ENCODE results near the gene DCPS. TPM values are rescaled to one million over a fixed set of nuclear protein-coding genes. Genes with fewer than 3 reads are reported as not detected.

DCPS gene
- total RNA-seq, 1 experiment from 2014 or later, result 25.6 TPM

DNA sequence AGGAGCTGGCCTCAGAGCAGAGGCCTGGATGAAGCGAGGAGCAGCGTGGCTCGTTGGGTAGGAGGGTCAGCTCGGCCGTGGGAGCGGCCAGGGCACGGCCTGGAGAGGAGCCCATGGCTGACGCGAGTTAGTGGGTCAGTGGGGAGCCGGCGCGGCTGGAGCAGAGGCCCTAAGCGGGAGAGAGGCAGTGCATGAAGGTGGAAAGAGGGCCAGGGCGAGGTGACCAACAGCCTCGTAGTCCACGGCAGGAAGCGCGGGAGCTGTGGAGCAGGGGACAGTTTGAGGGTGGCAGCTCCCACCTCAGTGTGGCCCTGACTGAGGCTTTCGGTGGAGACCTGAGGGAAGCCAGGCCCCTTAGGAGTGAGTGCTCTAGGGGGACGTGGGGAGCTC is 24.1 kb downstream of the DCPS start:
- no peak overlapping the region for H3K4me3 ChIP-seq (replicated peaks in 1 of 2; ENCODE audit: low read depth in 1 of 2, low read length in 2 of 2)
- CTCF ChIA-PET, result no interaction called here
- H4K20me1 ChIP-seq (ENCODE audit: insufficient read depth), result no peaks in the 10 kb centered on the region
- no peaks in the 10 kb centered on the region for H3K9me2 ChIP-seq (ENCODE audit: insufficient read depth)
- H3K4me2 ChIP-seq (ENCODE audit: low read length), result no peak overlapping the region
- H3K4me1 ChIP-seq (ENCODE audit: control insufficient read depth in 1 of 2, insufficient read depth in 2 of 2, low read length in 2 of 2), result peaks cover 0 to 10% of the 10 kb centered on the region in 2 experiments; a peak in 2 of 4 replicates
- no peak overlapping the region for H2AFZ ChIP-seq (ENCODE audit: low read depth, low read length, poor library complexity, severe bottlenecking)
- no peaks in the 10 kb centered on the region for H3K27me3 ChIP-seq (ENCODE audit: insufficient read depth, low read length)
- BruUV-seq (replicated peaks), result no TSS peak
- ATAC-seq (no peak), DNase-seq (ENCODE audit: low read depth, low spot score) (no peak)
- H3K27ac ChIP-seq (ENCODE audit: low read depth, low read length), result no peak overlapping the region
- no peaks in the 10 kb centered on the region for H3K79me2 ChIP-seq (ENCODE audit: insufficient read depth, low read length)
- TF ChIP-seq RAD21 (IDR thresholded peaks at IDR 0.05; ENCODE audit: low read depth), result no peak
- no peak for TF ChIP-seq SRF (IDR thresholded peaks at IDR 0.05; ENCODE audit: low read depth)
- TF ChIP-seq EGR1 (IDR thresholded peaks at IDR 0.05; ENCODE audit: low read depth), result no peak
- TF ChIP-seq POLR2A (IDR thresholded peaks at IDR 0.05; ENCODE audit: borderline replicate concordance, extremely low read depth, insufficient read depth, insufficient read length), result no peak
- no peak for TF ChIP-seq EZH2phosphoT487 (IDR thresholded peaks at IDR 0.05; ENCODE audit: borderline replicate concordance)
- no peak for TF ChIP-seq ZFX (IDR thresholded peaks at IDR 0.05)
- TF ChIP-seq ZNF274 (IDR thresholded peaks at IDR 0.05; ENCODE audit: low read depth, low read length), result no peak
- TF ChIP-seq, protein P1, sequence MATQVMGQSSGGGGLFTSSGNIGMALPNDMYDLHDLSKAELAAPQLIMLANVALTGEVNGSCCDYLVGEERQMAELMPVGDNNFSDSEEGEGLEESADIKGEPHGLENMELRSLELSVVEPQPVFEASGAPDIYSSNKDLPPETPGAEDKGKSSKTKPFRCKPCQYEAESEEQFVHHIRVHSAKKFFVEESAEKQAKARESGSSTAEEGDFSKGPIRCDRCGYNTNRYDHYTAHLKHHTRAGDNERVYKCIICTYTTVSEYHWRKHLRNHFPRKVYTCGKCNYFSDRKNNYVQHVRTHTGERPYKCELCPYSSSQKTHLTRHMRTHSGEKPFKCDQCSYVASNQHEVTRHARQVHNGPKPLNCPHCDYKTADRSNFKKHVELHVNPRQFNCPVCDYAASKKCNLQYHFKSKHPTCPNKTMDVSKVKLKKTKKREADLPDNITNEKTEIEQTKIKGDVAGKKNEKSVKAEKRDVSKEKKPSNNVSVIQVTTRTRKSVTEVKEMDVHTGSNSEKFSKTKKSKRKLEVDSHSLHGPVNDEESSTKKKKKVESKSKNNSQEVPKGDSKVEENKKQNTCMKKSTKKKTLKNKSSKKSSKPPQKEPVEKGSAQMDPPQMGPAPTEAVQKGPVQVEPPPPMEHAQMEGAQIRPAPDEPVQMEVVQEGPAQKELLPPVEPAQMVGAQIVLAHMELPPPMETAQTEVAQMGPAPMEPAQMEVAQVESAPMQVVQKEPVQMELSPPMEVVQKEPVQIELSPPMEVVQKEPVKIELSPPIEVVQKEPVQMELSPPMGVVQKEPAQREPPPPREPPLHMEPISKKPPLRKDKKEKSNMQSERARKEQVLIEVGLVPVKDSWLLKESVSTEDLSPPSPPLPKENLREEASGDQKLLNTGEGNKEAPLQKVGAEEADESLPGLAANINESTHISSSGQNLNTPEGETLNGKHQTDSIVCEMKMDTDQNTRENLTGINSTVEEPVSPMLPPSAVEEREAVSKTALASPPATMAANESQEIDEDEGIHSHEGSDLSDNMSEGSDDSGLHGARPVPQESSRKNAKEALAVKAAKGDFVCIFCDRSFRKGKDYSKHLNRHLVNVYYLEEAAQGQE (IDR thresholded peaks at IDR 0.05; ENCODE audit: low read depth), result no peak
- TF ChIP-seq, protein P2, sequence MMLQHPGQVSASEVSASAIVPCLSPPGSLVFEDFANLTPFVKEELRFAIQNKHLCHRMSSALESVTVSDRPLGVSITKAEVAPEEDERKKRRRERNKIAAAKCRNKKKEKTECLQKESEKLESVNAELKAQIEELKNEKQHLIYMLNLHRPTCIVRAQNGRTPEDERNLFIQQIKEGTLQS (IDR thresholded peaks at IDR 0.05), result no peak
- TF ChIP-seq ELF1 (IDR thresholded peaks at IDR 0.05; ENCODE audit: borderline replicate concordance, low read depth), result no peak
- TF ChIP-seq EZH2 (IDR thresholded peaks at IDR 0.05), result no peak
- TF ChIP-seq POLR2AphosphoS5 (IDR thresholded peaks at IDR 0.05; ENCODE audit: low read depth, low read length), result no peak
- TF ChIP-seq, protein P3, sequence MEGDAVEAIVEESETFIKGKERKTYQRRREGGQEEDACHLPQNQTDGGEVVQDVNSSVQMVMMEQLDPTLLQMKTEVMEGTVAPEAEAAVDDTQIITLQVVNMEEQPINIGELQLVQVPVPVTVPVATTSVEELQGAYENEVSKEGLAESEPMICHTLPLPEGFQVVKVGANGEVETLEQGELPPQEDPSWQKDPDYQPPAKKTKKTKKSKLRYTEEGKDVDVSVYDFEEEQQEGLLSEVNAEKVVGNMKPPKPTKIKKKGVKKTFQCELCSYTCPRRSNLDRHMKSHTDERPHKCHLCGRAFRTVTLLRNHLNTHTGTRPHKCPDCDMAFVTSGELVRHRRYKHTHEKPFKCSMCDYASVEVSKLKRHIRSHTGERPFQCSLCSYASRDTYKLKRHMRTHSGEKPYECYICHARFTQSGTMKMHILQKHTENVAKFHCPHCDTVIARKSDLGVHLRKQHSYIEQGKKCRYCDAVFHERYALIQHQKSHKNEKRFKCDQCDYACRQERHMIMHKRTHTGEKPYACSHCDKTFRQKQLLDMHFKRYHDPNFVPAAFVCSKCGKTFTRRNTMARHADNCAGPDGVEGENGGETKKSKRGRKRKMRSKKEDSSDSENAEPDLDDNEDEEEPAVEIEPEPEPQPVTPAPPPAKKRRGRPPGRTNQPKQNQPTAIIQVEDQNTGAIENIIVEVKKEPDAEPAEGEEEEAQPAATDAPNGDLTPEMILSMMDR (IDR thresholded peaks at IDR 0.05 in 2 of 3, conservative IDR thresholded peaks at IDR 0.05 in 1 of 3; ENCODE audit: borderline replicate concordance in 1 of 3, insufficient read depth in 1 of 3, low read depth in 2 of 3, low read length in 2 of 3), result no peak
- TF ChIP-seq SP1 (IDR thresholded peaks at IDR 0.05; ENCODE audit: low read depth), result no peak
- no peak for TF ChIP-seq CEBPB (IDR thresholded peaks at IDR 0.05; ENCODE audit: low read depth)
- intact Hi-C loops (cut with micrococcal nuclease), result no loop called here
- POLR2A ChIA-PET, result no interaction called here
- no peak overlapping the region for H3K9ac ChIP-seq (ENCODE audit: low read length)
- no peaks in the 10 kb centered on the region for H3K36me3 ChIP-seq (ENCODE audit: control insufficient read depth in 1 of 2, insufficient read depth in 2 of 2, low read length in 2 of 2)
- RAD21 ChIA-PET (ENCODE audit: low non-redundant PET in 1 of 2, low total read pairs in 2 of 2, uncharacterized antibody in 2 of 2, unreplicated experiment in 2 of 2), result no interaction called here
- H3K9me3 ChIP-seq (ENCODE audit: control insufficient read depth in 1 of 2, insufficient read depth in 1 of 2, low read depth in 1 of 2, low read length in 2 of 2), result no peaks in the 10 kb centered on the region
